SKM-1 treated with dmso at 0.1 percent for 144 hours (cell line): ENCODE measurements around the gene IRAK3.

Experiments used
- DNase-seq: peaks from one replicate; lab custom pipeline; 2025; ENCODE audit not compliant: unreplicated experiment; lab: John Stamatoyannopoulos, UW

The IRAK3 gene

GRCh38 chr12:66252771-66253170 is 63.8 kb downstream of the IRAK3 start:
- no peak for DNase-seq

GRCh38 chr12:66255737-66256136 is 66.7 kb downstream of the IRAK3 start:
- no peak for DNase-seq

DNA sequence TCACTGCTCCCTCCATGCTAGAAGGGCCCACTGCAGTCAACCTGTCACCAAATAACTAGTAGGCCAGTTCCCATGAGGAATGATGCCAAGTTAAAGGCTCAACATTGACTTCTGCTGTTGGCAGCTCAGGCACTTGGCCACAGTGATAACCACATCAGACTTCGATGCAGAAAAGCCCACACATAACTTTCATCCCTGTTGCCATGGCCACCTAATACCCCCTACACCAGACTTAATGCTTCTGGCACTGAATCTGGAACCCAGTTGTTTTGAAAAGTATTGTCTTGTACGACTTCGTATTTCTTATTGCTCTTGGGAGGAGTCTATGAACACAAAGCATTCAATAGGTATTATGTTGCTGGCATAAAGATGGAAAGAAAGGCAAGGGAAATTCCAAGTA is 69.0 kb downstream of the IRAK3 start:
- DNase-seq: no peak

GRCh38 chr12:66262737-66263136 is 73.7 kb downstream of the IRAK3 start:
- no peak for DNase-seq

DNA sequence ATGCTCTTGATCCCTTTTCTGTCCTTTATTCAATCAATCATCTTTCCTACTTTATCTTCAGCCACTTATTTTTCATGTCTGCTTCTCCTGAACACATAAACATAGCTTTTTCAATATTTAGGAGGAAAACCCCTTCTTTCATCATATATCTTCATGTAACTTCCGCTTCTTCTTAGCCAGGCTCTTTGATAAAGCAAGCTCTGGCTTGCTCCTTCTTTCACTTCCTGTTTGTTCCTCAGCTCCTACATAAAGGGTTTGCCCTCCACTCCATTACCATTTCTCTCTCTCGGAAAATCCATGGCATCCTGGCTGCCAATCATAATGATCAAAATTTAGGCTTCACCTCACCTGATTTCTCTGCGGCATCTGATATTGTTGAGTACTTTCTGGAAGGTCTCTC is 79.5 kb downstream of the IRAK3 start:
- peak; percentile 78 for DNase-seq

DNA sequence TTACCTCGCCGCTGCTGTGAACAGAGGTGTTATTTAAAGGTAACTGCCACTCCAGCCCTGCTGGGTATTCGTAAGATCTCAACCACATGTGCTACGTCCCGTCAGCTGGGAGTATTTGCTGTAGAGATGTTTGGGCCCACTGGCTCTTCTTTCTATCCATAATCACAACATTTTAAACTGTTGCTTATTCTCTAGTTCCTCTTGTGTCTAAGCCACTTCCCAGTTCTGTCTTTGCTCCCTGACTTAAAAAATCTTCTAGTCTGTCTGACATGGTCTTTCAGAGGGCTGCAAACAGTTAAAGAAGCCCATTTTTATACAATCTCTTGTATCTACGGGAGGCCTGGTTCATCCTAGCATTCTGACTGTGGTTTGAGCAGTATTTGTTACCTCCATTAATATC is 80.1 kb downstream of the IRAK3 start:
- DNase-seq: peak; percentile 6

GRCh38 chr12:66269757-66270383 is 80.9 kb downstream of the IRAK3 start:
- DNase-seq: peak; percentile 9

- DNase-seq: peak; percentile 12
Observed at GRCh38 chr12:66270613-66271012, 81.6 kb downstream of the IRAK3 start.

DNA sequence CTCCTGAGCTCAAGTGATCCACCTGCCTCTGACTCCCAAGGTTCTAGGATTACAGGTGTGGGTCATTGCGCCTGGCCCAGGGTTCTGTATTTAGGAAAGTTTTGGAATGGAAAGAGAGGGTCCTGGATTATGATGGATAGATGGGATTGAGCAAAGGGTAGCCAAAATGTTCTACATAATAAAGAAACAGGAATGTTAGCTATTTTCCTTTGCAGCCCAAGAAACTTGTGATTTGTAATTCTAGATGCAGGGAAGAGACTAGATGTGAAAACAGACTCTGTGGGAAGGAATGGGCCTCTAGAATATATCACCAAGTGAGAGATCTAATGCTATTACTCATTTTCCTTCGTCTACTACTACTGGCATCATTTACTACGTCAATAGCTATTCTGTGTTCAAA is 83.6 kb downstream of the IRAK3 start:
- no peak for DNase-seq

DNA sequence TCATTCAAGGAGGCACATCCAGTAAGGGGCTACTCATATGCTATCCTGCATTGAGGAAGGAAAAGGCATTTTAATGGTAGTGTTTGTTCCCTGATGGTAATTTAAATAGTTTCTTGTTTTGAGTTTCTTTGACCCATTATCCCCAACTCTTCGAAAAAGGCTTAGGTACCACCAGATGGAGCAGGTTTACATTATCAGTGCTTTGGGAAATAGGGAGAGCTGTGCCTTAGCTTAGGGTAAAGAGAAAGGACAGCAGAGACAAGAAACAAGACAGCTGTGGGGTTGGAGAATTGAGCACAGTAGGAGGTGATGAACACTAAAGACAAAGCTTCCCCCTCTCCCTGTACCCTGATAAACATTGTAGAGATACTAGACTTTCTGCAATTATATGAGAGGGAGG is 84.1 kb downstream of the IRAK3 start:
- DNase-seq: no peak

- no peak for DNase-seq
Observed at GRCh38 chr12:66275040-66275439, 86.0 kb downstream of the IRAK3 start.

- no peak for DNase-seq
Observed at GRCh38 chr12:66279123-66279712, 90.2 kb downstream of the IRAK3 start.

DNA sequence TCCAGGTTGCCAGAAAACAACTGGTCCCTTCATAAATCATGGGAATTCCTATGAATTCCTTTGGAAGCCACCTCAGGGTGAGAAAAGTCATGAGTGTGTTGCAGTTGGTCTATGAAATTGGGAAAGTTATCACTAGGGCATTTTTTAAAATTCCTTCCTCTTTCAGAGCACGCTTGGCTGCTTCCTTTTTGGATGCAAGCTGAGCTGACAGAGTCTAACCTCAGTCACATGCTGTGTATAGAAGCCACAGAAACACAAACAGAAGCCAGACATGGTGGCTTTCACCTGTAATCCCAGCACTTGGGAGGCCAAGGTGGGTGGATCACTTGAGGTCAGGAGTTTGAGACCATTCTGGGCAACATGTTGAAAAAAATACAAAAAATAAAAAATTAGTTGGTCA is 91.5 kb downstream of the IRAK3 start:
- DNase-seq: peak; percentile 12

DNA sequence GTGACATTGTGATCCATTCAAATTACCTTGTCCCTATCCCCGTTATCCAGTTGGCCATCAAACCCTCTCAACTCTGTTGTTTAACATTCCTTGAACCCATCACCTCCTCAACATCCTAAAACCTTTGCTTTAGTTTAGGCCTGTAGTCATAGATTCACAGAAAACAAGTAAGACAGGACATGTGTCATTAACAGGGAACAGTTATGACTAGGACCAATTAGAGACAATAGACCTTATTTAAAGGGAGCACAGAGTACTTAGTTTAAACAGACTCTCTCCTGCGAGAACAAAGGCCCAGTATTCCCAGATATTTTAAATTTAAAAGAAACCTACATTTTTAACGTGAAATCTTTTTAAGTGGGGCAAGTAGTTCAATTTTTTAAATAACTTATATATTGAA is 93.2 kb downstream of the IRAK3 start:
- no peak for DNase-seq

- DNase-seq: no peak
Observed at GRCh38 chr12:66287275-66287674, 98.3 kb downstream of the IRAK3 start.

GRCh38 chr12:66288121-66288520 is 99.1 kb downstream of the IRAK3 start:
- DNase-seq: no peak

GRCh38 chr12:66289485-66289884 is 100.5 kb downstream of the IRAK3 start:
- DNase-seq: no peak

- DNase-seq: no peak
Observed at GRCh38 chr12:66290716-66291200, 101.7 kb downstream of the IRAK3 start.

- no peak for DNase-seq
Observed at GRCh38 chr12:66296176-66296683, 107.2 kb downstream of the IRAK3 start.

DNA sequence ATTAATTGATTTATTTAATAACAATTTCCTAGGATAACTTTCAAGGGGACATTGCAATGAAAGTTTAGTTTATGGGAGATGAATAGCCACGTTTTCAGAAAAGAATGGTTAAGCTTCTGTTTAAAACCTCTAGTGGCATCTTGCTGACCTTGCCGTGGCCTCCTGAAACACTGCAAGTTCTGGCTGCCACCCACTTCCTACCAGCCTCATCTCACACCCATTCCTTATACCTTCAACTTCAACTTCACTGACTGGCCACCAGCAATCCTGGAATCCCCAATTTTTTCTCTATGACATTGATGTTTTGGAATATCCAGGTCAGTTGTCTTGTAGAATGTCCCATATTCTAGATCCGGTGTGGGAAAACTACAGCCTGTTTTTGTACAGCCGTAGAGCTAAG is 108.1 kb downstream of the IRAK3 start:
- no peak for DNase-seq

GRCh38 chr12:66297923-66298322 is 108.9 kb downstream of the IRAK3 start:
- DNase-seq: no peak

DNA sequence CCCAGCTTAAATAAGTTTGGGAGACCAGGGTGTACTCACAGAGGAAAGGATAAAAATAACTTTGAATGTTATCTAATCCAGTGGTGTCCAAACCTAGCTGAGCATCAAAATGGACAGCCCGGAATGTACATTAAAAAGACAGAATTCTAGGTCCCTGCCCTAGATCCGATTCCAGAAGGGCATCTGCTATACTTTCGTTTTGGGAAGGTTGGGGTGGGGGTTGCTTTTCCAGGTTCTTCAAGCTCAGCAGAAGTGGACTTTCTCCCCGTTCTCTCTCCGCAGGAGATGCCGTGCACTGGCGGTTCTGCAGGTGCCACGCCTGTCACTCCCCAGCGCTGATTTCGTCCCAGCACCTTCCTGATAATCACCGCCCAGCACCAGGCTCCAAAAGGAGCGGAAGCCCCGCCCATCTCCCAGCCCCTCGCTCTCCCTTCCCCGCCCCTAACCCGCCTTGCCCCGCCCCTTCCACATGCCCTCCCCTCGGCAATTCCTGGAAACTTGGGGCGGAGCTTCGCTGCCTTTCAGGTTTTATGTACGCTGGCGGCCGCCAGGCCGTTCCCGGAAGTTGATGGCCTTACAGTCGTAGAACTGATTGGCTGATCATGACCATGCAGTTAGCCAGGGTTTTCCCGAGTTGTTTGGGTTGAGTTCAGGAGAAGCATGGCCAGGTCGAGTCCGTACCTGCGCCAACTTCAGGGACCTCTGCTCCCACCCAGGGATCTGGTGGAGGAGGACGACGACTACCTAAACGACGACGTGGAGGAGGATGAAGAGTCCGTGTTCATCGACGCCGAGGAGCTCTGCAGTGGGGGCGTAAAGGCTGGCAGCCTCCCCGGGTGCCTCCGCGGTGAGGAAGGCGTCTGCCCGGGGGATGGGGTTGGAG is 113.2 kb downstream of the IRAK3 start, which contains the start of gene HELB:
TSS of gene HELB (plus strand) at position 550 of the 883 bp plus-strand sequence. CDS start at position 661, 111 bp downstream.
- peak; percentile 71 for DNase-seq
